Skeletal muscle satellite cell (primary cell): ENCODE results near the gene PHF23. TPM values are rescaled to one million over a fixed set of nuclear protein-coding genes. Genes with fewer than 3 reads are reported as not detected.

Experiments used
- H3K27me3 ChIP-seq: 2 replicates; pipeline ENCODE4 v1.7.0; 2013; ENCODE audit warnings: low read length; ENCODE audit not compliant: control insufficient read depth, insufficient read depth
- H3K36me3 ChIP-seq: 2 replicates; pipeline ENCODE4 v1.7.0; 2013; ENCODE audit warnings: mild to moderate bottlenecking, control low read depth, low read length; ENCODE audit not compliant: insufficient read depth
- H3K4me1 ChIP-seq: 2 replicates; pipeline ENCODE4 v1.7.0; 2013; ENCODE audit warnings: low read length; ENCODE audit not compliant: control insufficient read depth, insufficient read depth
- H3K4me2 ChIP-seq: 2 replicates; pipeline ENCODE4 v1.7.0; 2013; ENCODE audit warnings: mild to moderate bottlenecking, low read length
- H3K4me3 ChIP-seq: 2 replicates; pipeline ENCODE4 v1.7.0; 2013; ENCODE audit warnings: low read length
- H3K9ac ChIP-seq: 2 replicates; pipeline ENCODE4 v1.7.0; 2013; ENCODE audit warnings: mild to moderate bottlenecking, low read depth, low read length, moderate library complexity
- H3K9me3 ChIP-seq: replicated peaks from 2 replicates; pipeline ENCODE4 v1.7.0; 2013; ENCODE audit warnings: mild to moderate bottlenecking, control low read depth, low read length
- total RNA-seq: library from RNA; depleted of rRNA; stranded (reverse); fragments of >200 nt; gene quantifications from 2 replicates; pipeline ENCODE4 v1.2.3, GENCODE V29; 2012; rRNA removed

The PHF23 gene
- total RNA-seq, result 37.0 and 46.1 TPM in 2 replicates

- H3K4me2 ChIP-seq, result peak within 1 kb of the TSS; percentile 95
- peak within 1 kb of the TSS; percentile 97 for H3K9ac ChIP-seq
- H3K4me3 ChIP-seq, result peak within 1 kb of the TSS; percentile 94
- H3K27me3 ChIP-seq, result no peaks in the 10 kb centered on the region
- peaks cover 52% of the 10 kb centered on the region for H3K4me1 ChIP-seq
- peaks cover 46% of the 10 kb centered on the region for H3K36me3 ChIP-seq
- no peaks in the 10 kb centered on the region for H3K9me3 ChIP-seq
Measured at GRCh38 chr17:7239091-7240027, at the start of gene PHF23. Gene PHF23, minus strand, starts transcription at chr17:7239457. Its CDS starts 178 bp downstream, at chr17:7239279.

GRCh38 chr17:7285679-7286078 lies 46.4 kb upstream of the PHF23 start:
- Histone ChIP-seq H3K9me3 (no peaks in the 10 kb centered on the region), H3K36me3 (no peaks in the 10 kb centered on the region), H3K4me1 (peaks cover 16% of the 10 kb centered on the region), H3K4me2 (no peak overlapping the region), H3K4me3 (no peak overlapping the region), H3K9ac (no peak overlapping the region), H3K27me3 (peaks cover 70% of the 10 kb centered on the region)

GRCh38 chr17:7284911-7285310 lies 45.7 kb upstream of the PHF23 start:
- H3K4me3 ChIP-seq, result no peak overlapping the region
- H3K9me3 ChIP-seq, result no peaks in the 10 kb centered on the region
- H3K4me2 ChIP-seq, result no peak overlapping the region
- H3K9ac ChIP-seq, result no peak overlapping the region
- H3K4me1 ChIP-seq, result peaks cover 17% of the 10 kb centered on the region
- H3K27me3 ChIP-seq, result peaks cover 66% of the 10 kb centered on the region
- H3K36me3 ChIP-seq, result no peaks in the 10 kb centered on the region

GRCh38 chr17:7283471-7284216 lies 44.4 kb upstream of the PHF23 start:
- Histone ChIP-seq H3K4me1 (peaks cover 17% of the 10 kb centered on the region), H3K4me2 (no peak overlapping the region), H3K9ac (no peak overlapping the region), H3K4me3 (no peak overlapping the region), H3K27me3 (peaks cover 58% of the 10 kb centered on the region), H3K9me3 (no peaks in the 10 kb centered on the region), H3K36me3 (no peaks in the 10 kb centered on the region)

- H3K4me3 ChIP-seq, result no peak overlapping the region
Measured at GRCh38 chr17:7282752-7283321, 43.6 kb upstream of the PHF23 start.

GRCh38 chr17:7281953-7282751 lies 42.9 kb upstream of the PHF23 start:
- Histone ChIP-seq H3K9ac (no peak overlapping the region), H3K36me3 (no peaks in the 10 kb centered on the region), H3K4me2 (peak overlapping the region; percentile 90), H3K9me3 (no peaks in the 10 kb centered on the region), H3K4me1 (peaks cover 17% of the 10 kb centered on the region), H3K27me3 (peaks cover 43% of the 10 kb centered on the region), H3K4me3 (peak overlapping the region; percentile 60)

More at GRCh38 chr17:7282752-7283321, 43.6 kb upstream of the PHF23 start:
- Histone ChIP-seq H3K9me3 (no peaks in the 10 kb centered on the region), H3K27me3 (peaks cover 50% of the 10 kb centered on the region), H3K4me2 (no peak overlapping the region), H3K9ac (no peak overlapping the region), H3K36me3 (no peaks in the 10 kb centered on the region), H3K4me1 (peaks cover 17% of the 10 kb centered on the region)

GRCh38 chr17:7281074-7281952 lies 42.1 kb upstream of the PHF23 start, which contains the start of gene SLC2A4:
Gene SLC2A4, plus strand, starts transcription at chr17:7281718. Its CDS starts 217 bp downstream, at chr17:7281935.
- Histone ChIP-seq H3K9me3 (no peaks in the 10 kb centered on the region), H3K27me3 (peaks cover 41% of the 10 kb centered on the region), H3K4me1 (peaks cover 17% of the 10 kb centered on the region), H3K4me2 (peak within 1 kb of the TSS; percentile 90), H3K36me3 (no peaks in the 10 kb centered on the region), H3K9ac (peak within 1 kb of the TSS; percentile 52), H3K4me3 (peak within 1 kb of the TSS; percentile 67)

GRCh38 chr17:7280519-7281073 lies 41.3 kb upstream of the PHF23 start:
- Histone ChIP-seq H3K27me3 (peaks cover 34% of the 10 kb centered on the region), H3K4me1 (peaks cover 17% of the 10 kb centered on the region), H3K4me3 (peak overlapping the region; percentile 67), H3K36me3 (no peaks in the 10 kb centered on the region), H3K9ac (peak overlapping the region; percentile 52), H3K9me3 (no peaks in the 10 kb centered on the region), H3K4me2 (peak overlapping the region; percentile 90)

- Histone ChIP-seq H3K9me3 (no peaks in the 10 kb centered on the region), H3K36me3 (no peaks in the 10 kb centered on the region), H3K4me2 (no peak overlapping the region), H3K4me1 (peaks cover 17% of the 10 kb centered on the region), H3K27me3 (peaks cover 27% of the 10 kb centered on the region), H3K4me3 (no peak overlapping the region), H3K9ac (no peak overlapping the region)
Measured at GRCh38 chr17:7279448-7279847, 40.2 kb upstream of the PHF23 start.

GRCh38 chr17:7266784-7267183 lies 27.5 kb upstream of the PHF23 start:
- Histone ChIP-seq H3K9me3 (no peaks in the 10 kb centered on the region), H3K9ac (no peak overlapping the region), H3K4me2 (peak overlapping the region; percentile 10), H3K4me1 (peaks cover 28% of the 10 kb centered on the region), H3K27me3 (no peaks in the 10 kb centered on the region), H3K4me3 (peak overlapping the region; percentile 13), H3K36me3 (no peaks in the 10 kb centered on the region)
